ENCODE data around the gene GCG.

GCG gene

DNA sequence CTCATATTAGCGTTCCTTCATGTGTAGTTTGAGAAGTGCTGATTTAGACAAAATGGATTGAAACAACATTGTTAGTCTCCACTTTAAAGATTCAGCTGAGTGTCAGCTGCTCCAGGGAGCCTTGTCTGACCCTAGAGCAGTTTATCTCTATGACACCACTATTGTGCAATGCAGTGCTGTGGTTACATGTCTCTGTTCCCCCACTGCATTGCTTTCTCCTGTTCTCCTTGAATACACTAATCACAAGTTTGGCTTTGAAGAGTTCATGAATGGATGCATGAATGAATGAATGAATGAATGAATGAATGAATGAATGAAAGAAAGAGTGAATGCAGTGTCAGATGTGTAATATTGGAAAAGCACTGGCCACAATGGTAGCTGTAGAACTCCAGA is 38.3 kb downstream of the GCG start:
- ChIA-PET POLR2A (no interaction called here), CTCF (no interaction called here)
- TF ChIP-seq, protein P1, sequence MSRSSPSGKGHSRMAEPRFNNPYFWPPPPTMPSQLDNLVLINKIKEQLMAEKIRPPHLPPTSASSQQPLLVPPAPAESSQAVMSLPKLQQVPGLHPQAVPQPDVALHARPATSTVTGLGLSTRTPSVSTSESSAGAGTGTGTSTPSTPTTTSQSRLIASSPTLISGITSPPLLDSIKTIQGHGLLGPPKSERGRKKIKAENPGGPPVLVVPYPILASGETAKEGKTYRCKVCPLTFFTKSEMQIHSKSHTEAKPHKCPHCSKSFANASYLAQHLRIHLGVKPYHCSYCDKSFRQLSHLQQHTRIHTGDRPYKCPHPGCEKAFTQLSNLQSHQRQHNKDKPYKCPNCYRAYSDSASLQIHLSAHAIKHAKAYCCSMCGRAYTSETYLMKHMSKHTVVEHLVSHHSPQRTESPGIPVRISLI (tag by site-specific recombination; IDR thresholded peaks at IDR 0.05), result no peak
- TF ChIP-seq ZNF184 (tag by site-specific recombination; IDR thresholded peaks at IDR 0.05) (no peak), ZEB2 (tag by site-specific recombination; IDR thresholded peaks at IDR 0.05) (no peak), ZFHX2 (tag by site-specific recombination; conservative IDR thresholded peaks at IDR 0.05) (no peak), ZNF561 (tag by site-specific recombination; IDR thresholded peaks at IDR 0.05; ENCODE audit: borderline replicate concordance) (no peak), ZNF169 (tag by site-specific recombination; IDR thresholded peaks at IDR 0.05) (no peak), ZSCAN16 (tag by site-specific recombination; IDR thresholded peaks at IDR 0.05) (no peak), ZNF626 (tag by site-specific recombination; IDR thresholded peaks at IDR 0.05) (no peak), ZNF530 (tag by site-specific recombination; IDR thresholded peaks at IDR 0.05; ENCODE audit: low read depth) (no peak), KLF9 (tag by site-specific recombination; IDR thresholded peaks at IDR 0.05; ENCODE audit: low read depth) (no peak)
- TF ChIP-seq, protein P2, sequence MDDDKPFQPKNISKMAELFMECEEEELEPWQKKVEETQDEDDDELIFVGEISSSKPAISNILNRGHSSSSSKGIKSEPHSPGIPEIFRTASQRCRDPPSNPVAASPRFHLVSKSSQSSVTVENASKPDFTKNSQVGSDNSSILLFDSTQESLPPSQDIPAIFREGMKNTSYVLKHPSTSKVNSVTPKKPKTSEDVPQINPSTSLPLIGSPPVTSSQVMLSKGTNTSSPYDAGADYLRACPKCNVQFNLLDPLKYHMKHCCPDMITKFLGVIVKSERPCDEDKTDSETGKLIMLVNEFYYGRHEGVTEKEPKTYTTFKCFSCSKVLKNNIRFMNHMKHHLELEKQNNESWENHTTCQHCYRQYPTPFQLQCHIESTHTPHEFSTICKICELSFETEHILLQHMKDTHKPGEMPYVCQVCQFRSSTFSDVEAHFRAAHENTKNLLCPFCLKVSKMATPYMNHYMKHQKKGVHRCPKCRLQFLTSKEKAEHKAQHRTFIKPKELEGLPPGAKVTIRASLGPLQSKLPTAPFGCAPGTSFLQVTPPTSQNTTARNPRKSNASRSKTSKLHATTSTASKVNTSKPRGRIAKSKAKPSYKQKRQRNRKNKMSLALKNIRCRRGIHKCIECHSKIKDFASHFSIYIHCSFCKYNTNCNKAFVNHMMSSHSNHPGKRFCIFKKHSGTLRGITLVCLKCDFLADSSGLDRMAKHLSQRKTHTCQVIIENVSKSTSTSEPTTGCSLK (tag by site-specific recombination; IDR thresholded peaks at IDR 0.05), result no peak
- TF ChIP-seq, protein P3, sequence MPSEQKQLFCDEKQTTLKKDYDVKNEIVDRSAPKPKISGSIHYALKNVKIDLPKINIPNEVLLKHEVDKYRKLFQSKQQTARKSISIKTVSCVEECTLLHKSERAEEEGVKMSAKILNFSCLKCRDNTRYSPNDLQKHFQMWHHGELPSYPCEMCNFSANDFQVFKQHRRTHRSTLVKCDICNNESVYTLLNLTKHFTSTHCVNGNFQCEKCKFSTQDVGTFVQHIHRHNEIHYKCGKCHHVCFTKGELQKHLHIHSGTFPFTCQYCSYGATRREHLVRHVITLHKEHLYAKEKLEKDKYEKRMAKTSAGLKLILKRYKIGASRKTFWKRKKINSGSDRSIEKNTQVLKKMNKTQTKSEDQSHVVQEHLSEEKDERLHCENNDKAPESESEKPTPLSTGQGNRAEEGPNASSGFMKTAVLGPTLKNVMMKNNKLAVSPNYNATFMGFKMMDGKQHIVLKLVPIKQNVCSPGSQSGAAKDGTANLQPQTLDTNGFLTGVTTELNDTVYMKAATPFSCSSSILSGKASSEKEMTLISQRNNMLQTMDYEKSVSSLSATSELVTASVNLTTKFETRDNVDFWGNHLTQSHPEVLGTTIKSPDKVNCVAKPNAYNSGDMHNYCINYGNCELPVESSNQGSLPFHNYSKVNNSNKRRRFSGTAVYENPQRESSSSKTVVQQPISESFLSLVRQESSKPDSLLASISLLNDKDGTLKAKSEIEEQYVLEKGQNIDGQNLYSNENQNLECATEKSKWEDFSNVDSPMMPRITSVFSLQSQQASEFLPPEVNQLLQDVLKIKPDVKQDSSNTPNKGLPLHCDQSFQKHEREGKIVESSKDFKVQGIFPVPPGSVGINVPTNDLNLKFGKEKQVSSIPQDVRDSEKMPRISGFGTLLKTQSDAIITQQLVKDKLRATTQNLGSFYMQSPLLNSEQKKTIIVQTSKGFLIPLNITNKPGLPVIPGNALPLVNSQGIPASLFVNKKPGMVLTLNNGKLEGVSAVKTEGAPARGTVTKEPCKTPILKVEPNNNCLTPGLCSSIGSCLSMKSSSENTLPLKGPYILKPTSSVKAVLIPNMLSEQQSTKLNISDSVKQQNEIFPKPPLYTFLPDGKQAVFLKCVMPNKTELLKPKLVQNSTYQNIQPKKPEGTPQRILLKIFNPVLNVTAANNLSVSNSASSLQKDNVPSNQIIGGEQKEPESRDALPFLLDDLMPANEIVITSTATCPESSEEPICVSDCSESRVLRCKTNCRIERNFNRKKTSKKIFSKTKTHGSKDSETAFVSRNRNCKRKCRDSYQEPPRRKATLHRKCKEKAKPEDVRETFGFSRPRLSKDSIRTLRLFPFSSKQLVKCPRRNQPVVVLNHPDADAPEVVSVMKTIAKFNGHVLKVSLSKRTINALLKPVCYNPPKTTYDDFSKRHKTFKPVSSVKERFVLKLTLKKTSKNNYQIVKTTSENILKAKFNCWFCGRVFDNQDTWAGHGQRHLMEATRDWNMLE (tag by site-specific recombination; conservative IDR thresholded peaks at IDR 0.05; ENCODE audit: low read depth), result no peak
- TF ChIP-seq, protein P4, sequence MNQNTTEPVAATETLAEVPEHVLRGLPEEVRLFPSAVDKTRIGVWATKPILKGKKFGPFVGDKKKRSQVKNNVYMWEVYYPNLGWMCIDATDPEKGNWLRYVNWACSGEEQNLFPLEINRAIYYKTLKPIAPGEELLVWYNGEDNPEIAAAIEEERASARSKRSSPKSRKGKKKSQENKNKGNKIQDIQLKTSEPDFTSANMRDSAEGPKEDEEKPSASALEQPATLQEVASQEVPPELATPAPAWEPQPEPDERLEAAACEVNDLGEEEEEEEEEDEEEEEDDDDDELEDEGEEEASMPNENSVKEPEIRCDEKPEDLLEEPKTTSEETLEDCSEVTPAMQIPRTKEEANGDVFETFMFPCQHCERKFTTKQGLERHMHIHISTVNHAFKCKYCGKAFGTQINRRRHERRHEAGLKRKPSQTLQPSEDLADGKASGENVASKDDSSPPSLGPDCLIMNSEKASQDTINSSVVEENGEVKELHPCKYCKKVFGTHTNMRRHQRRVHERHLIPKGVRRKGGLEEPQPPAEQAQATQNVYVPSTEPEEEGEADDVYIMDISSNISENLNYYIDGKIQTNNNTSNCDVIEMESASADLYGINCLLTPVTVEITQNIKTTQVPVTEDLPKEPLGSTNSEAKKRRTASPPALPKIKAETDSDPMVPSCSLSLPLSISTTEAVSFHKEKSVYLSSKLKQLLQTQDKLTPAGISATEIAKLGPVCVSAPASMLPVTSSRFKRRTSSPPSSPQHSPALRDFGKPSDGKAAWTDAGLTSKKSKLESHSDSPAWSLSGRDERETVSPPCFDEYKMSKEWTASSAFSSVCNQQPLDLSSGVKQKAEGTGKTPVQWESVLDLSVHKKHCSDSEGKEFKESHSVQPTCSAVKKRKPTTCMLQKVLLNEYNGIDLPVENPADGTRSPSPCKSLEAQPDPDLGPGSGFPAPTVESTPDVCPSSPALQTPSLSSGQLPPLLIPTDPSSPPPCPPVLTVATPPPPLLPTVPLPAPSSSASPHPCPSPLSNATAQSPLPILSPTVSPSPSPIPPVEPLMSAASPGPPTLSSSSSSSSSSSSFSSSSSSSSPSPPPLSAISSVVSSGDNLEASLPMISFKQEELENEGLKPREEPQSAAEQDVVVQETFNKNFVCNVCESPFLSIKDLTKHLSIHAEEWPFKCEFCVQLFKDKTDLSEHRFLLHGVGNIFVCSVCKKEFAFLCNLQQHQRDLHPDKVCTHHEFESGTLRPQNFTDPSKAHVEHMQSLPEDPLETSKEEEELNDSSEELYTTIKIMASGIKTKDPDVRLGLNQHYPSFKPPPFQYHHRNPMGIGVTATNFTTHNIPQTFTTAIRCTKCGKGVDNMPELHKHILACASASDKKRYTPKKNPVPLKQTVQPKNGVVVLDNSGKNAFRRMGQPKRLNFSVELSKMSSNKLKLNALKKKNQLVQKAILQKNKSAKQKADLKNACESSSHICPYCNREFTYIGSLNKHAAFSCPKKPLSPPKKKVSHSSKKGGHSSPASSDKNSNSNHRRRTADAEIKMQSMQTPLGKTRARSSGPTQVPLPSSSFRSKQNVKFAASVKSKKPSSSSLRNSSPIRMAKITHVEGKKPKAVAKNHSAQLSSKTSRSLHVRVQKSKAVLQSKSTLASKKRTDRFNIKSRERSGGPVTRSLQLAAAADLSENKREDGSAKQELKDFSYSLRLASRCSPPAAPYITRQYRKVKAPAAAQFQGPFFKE (tag by site-specific recombination; IDR thresholded peaks at IDR 0.05; ENCODE audit: borderline replicate concordance), result no peak
- TF ChIP-seq, protein P5, sequence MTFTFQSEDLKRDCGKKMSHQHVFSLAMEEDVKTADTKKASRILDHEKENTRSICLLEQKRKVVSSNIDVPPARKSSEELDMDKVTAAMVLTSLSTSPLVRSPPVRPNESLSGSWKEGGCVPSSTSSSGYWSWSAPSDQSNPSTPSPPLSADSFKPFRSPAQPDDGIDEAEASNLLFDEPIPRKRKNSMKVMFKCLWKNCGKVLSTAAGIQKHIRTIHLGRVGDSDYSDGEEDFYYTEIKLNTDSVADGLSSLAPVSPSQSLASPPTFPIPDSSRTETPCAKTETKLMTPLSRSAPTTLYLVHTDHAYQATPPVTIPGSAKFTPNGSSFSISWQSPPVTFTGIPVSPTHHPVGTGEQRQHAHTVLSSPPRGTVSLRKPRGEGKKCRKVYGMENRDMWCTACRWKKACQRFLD (tag by site-specific recombination; IDR thresholded peaks at IDR 0.05), result no peak
- TF ChIP-seq, protein P6, sequence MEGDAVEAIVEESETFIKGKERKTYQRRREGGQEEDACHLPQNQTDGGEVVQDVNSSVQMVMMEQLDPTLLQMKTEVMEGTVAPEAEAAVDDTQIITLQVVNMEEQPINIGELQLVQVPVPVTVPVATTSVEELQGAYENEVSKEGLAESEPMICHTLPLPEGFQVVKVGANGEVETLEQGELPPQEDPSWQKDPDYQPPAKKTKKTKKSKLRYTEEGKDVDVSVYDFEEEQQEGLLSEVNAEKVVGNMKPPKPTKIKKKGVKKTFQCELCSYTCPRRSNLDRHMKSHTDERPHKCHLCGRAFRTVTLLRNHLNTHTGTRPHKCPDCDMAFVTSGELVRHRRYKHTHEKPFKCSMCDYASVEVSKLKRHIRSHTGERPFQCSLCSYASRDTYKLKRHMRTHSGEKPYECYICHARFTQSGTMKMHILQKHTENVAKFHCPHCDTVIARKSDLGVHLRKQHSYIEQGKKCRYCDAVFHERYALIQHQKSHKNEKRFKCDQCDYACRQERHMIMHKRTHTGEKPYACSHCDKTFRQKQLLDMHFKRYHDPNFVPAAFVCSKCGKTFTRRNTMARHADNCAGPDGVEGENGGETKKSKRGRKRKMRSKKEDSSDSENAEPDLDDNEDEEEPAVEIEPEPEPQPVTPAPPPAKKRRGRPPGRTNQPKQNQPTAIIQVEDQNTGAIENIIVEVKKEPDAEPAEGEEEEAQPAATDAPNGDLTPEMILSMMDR (tag by site-specific recombination; IDR thresholded peaks at IDR 0.05), result no peak
- H3K4me1 ChIP-seq (ENCODE audit: control insufficient read depth, insufficient read depth, low read length), result 0 out of 2 replicates have a peak, but pooled peaks cover 4% of the 10 kb centered on the region
- no peaks in the 10 kb centered on the region for H3K9me3 ChIP-seq (ENCODE audit: control insufficient read depth, insufficient read depth, low read depth, low read length)
- no peak overlapping the region for H3K4me3 ChIP-seq (ENCODE audit: low read depth, low read length)
- no peak overlapping the region for H3K27ac ChIP-seq (ENCODE audit: extremely low read depth, low read depth, low read length)
- no peaks in the 10 kb centered on the region for H3K36me3 ChIP-seq (ENCODE audit: control insufficient read depth in 2 of 2, insufficient read depth in 1 of 2, low read length in 2 of 2)
